Measurements from ENCODE around the gene THAP3. TPM values are rescaled to one million over a fixed set of nuclear protein-coding genes. Genes with fewer than 3 reads are reported as not detected.
A peak's percentile ranks its signal among the peaks of the same experiment; 100 is the strongest.

Gene THAP3
- total and polyA plus RNA-seq, 10 donors = 13.0 to 29.1 (median 17.4) TPM

GRCh38 chr1:6622396-6623152 is 2.1 kb upstream of the THAP3 start:
- H3K27ac ChIP-seq = no peak overlapping the region
- peaks cover 0 to 71% (median 35%) of the 10 kb centered on the region in 6 donors for H3K36me3 ChIP-seq
- TF ChIP-seq, protein P1, sequence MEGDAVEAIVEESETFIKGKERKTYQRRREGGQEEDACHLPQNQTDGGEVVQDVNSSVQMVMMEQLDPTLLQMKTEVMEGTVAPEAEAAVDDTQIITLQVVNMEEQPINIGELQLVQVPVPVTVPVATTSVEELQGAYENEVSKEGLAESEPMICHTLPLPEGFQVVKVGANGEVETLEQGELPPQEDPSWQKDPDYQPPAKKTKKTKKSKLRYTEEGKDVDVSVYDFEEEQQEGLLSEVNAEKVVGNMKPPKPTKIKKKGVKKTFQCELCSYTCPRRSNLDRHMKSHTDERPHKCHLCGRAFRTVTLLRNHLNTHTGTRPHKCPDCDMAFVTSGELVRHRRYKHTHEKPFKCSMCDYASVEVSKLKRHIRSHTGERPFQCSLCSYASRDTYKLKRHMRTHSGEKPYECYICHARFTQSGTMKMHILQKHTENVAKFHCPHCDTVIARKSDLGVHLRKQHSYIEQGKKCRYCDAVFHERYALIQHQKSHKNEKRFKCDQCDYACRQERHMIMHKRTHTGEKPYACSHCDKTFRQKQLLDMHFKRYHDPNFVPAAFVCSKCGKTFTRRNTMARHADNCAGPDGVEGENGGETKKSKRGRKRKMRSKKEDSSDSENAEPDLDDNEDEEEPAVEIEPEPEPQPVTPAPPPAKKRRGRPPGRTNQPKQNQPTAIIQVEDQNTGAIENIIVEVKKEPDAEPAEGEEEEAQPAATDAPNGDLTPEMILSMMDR (IDR thresholded peaks at IDR 0.05 in 8 of 11, conservative IDR thresholded peaks at IDR 0.05 in 3 of 11) = no peak
- TF ChIP-seq POLR2A (IDR thresholded peaks at IDR 0.05) = no peak
- TF ChIP-seq POLR2AphosphoS5 (IDR thresholded peaks at IDR 0.05) = no peak
- intact Hi-C loops (cut with DNase I; ENCODE audit: low total_unique reads) = loop anchor here (10.0 kb wide), 1 partner anchor 48 kb away; the partner anchor contains the start of gene ZBTB48
- H3K4me3 ChIP-seq = no peak overlapping the region
- WGBS, 5 donors = 90 to 93% (median 91%) methylated on average over 10 of the region's 10 CpGs
- no peaks in the 10 kb centered on the region for H3K27me3 ChIP-seq (replicated peaks in 1 of 7)
- H3K4me1 ChIP-seq = peaks cover 11 to 32% (median 28%) of the 10 kb centered on the region in 6 donors
- no peak for DNase-seq
- no peaks in the 10 kb centered on the region for H3K9me3 ChIP-seq

DNA sequence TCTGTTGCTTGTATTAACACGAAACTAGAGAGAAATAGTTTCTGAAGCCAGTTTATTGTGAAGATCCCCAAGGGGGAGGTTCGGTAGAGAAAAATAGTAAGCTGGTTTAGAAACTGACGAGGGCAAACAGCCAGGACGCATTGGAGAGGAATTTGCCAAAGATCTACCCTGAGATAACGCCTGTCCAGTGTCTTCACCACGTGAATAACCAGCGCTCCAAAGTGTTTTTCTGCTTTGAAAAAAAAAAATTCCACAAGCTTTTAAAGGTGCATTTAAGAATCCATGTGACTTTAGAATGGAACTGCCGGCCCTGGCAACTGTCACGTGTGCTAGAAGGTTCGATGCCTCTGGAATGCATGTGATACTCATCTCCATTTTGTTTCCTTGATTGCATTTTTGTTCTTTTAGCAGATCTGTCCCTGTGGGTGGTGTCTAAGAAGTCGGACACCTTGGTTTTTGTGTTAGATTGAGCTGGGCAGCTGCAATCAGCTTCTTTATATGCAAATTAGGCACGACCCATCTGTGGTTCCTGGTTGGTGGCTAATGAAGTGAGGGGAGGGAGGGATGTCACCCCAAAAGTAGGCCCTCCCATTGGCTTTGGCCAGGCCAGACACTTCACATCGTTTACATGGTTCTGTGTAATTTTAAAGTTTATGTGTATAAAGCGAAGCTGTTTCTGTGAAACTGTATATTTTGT is 1.3 kb upstream of the THAP3 start:
- Histone ChIP-seq H3K4me1 (peaks cover 11 to 39% (median 32%) of the 10 kb centered on the region in 6 donors), H3K27me3 (replicated peaks in 1 of 7) (no peaks in the 10 kb centered on the region), H3K9me3 (no peaks in the 10 kb centered on the region), H3K4me3 (no peak overlapping the region), H3K27ac (no peak overlapping the region), H3K36me3 (peaks cover 0 to 71% (median 39%) of the 10 kb centered on the region in 6 donors)
- no peak for DNase-seq
- no peak for TF ChIP-seq POLR2A (IDR thresholded peaks at IDR 0.05)
- no peak for TF ChIP-seq POLR2AphosphoS5 (IDR thresholded peaks at IDR 0.05)
- TF ChIP-seq, protein P1 (IDR thresholded peaks at IDR 0.05 in 8 of 11, conservative IDR thresholded peaks at IDR 0.05 in 3 of 11) = no peak
- intact Hi-C loops (cut with DNase I; ENCODE audit: low total_unique reads) = loop anchor here (10.0 kb wide), 1 partner anchor 49 kb away; the partner anchor contains the start of gene ZBTB48
- 82 to 89% (median 89%) methylated on average over 14 of the region's 14 CpGs for WGBS, 5 donors

DNA sequence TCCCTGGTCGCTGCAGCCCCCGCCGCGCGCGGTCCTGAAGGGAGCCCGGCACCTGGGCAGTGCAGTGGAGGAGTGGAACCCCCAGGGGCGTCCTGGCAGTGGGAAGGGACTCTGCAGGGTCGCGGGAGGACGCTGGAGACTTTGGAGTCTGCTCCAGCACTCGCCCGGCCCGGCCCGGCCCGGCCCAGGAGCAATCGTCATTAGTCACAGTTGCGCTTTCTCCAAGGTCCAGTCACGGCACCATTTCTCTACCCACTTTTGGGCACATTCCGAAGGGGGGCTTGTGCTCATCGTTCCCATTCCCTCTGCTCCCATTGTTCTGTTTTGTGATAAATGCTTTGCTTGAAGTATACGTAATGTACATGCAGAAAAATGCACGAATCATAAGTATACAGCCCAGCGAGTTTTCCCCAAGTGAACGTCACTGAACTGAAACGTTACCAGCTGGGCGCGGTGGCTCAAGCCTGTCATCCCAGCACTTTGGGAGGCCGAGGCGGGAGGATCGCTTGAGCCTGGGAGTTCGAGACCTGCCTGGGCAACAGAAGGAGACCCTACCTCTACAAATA is 999 bp downstream of the THAP3 start:
- no peak for DNase-seq
- Histone ChIP-seq H3K9me3 (no peaks in the 10 kb centered on the region), H3K27ac (peak overlapping the region; percentile 68 to 91 (median 84)), H3K4me3 (peak overlapping the region; percentile 69 to 96 (median 74)), H3K4me1 (peaks cover 11 to 42% (median 33%) of the 10 kb centered on the region in 6 donors), H3K27me3 (replicated peaks in 1 of 7) (no peaks in the 10 kb centered on the region), H3K36me3 (peaks cover 0 to 73% (median 47%) of the 10 kb centered on the region in 6 donors)
- intact Hi-C loops (cut with DNase I; ENCODE audit: low total_unique reads) = loop anchor here (10.0 kb wide), 1 partner anchor 51 kb away; the partner anchor contains the start of gene ZBTB48
- TF ChIP-seq, protein P1 (IDR thresholded peaks at IDR 0.05 in 8 of 11, conservative IDR thresholded peaks at IDR 0.05 in 3 of 11) = no peak
- TF ChIP-seq POLR2A (IDR thresholded peaks at IDR 0.05) (no peak), POLR2AphosphoS5 (IDR thresholded peaks at IDR 0.05) (no peak)
- WGBS, 5 donors = 3 to 12% (median 9%) methylated on average over 22 to 32 of the region's 32 CpGs

All from spleen (tissue), 11 donors.